H9 (cell line): Measurements from ENCODE around the gene MROH7. TPM values are rescaled to one million over a fixed set of nuclear protein-coding genes. Genes with fewer than 3 reads are reported as not detected.

Experiments used
- DNase-seq: peaks from one replicate; pipeline ENCODE4 v3.0.0-alpha.2; 2017
- H2AFZ ChIP-seq: one replicate; pipeline ENCODE4 v1.6.1; 2013; ENCODE audit warnings: mild to moderate bottlenecking, low read length, control low read depth, moderate library complexity
- H2AK5ac ChIP-seq: 2 replicates; pipeline ENCODE4 v1.6.1; 2013; ENCODE audit warnings: low read length, control low read depth, mixed read lengths; ENCODE audit not compliant: insufficient read length
- H2BK120ac ChIP-seq: one replicate; pipeline ENCODE4 v1.6.1; 2013; ENCODE audit warnings: low read depth, mild to moderate bottlenecking, low read length, control low read depth, inconsistent platforms; ENCODE audit not compliant: poor library complexity, severe bottlenecking
- H2BK12ac ChIP-seq: 2 replicates; pipeline ENCODE4 v1.6.1; 2013; ENCODE audit warnings: low read length, control low read depth, mixed read lengths, low read depth; ENCODE audit not compliant: insufficient read length
- H2BK15ac ChIP-seq: 2 replicates; pipeline ENCODE4 v1.6.1; 2013; ENCODE audit warnings: low read depth, low read length, control low read depth
- H2BK20ac ChIP-seq: one replicate; pipeline ENCODE4 v1.6.1; 2013; ENCODE audit warnings: low read depth, mild to moderate bottlenecking, low read length, control low read depth, inconsistent platforms; ENCODE audit not compliant: poor library complexity, severe bottlenecking
- H2BK5ac ChIP-seq: 2 replicates; pipeline ENCODE4 v1.6.1; 2013; ENCODE audit warnings: low read length, control low read depth, mixed read lengths; ENCODE audit not compliant: insufficient read length
- H3K14ac ChIP-seq: 2 replicates; pipeline ENCODE4 v1.6.1; 2013; ENCODE audit warnings: low read length, control low read depth; ENCODE audit not compliant: insufficient read depth
- H3K18ac ChIP-seq: 2 replicates; pipeline ENCODE4 v1.6.1; 2013; ENCODE audit warnings: low read depth, mild to moderate bottlenecking, mixed read lengths, low read length, control low read depth; ENCODE audit not compliant: insufficient read length
- H3K23ac ChIP-seq: 2 replicates; pipeline ENCODE4 v1.6.1; 2013; ENCODE audit warnings: low read length, control low read depth, mixed read lengths, low read depth; ENCODE audit not compliant: insufficient read length
- H3K23me2 ChIP-seq: 2 replicates; pipeline ENCODE4 v1.6.1; 2013; ENCODE audit warnings: low read depth, mild to moderate bottlenecking, mixed read lengths, low read length, control low read depth; ENCODE audit not compliant: insufficient read length, poor library complexity, severe bottlenecking
- H3K27ac ChIP-seq: 2 replicates; pipeline ENCODE4 v1.5.1; 2013; ENCODE audit warnings: low read length, control low read depth, mixed read lengths, low read depth; ENCODE audit not compliant: insufficient read length
- H3K27me3 ChIP-seq: 2 replicates; pipeline ENCODE4 v1.6.1; 2013; ENCODE audit warnings: low read length, control low read depth, inconsistent platforms; ENCODE audit not compliant: insufficient read depth
- H3K4ac ChIP-seq: 2 replicates; pipeline ENCODE4 v1.6.1; 2013; ENCODE audit warnings: low read depth, mild to moderate bottlenecking, control low read depth, inconsistent platforms, low read length, moderate library complexity
- H3K4me1 ChIP-seq: 2 replicates; pipeline ENCODE4 v1.6.1; 2013; ENCODE audit warnings: low read length, control low read depth, inconsistent platforms; ENCODE audit not compliant: insufficient read depth
- H3K4me2 ChIP-seq: 2 replicates; pipeline ENCODE4 v1.6.1; 2013; ENCODE audit warnings: low read length, control low read depth, mixed read lengths; ENCODE audit not compliant: insufficient read length, insufficient read depth
- H3K56ac ChIP-seq: 2 replicates; pipeline ENCODE4 v1.6.1; 2013; ENCODE audit warnings: low read depth, mild to moderate bottlenecking, mixed read lengths, low read length, control low read depth; ENCODE audit not compliant: insufficient read length
- H3K79me1 ChIP-seq: 2 replicates; pipeline ENCODE4 v1.6.1; 2013; ENCODE audit warnings: low read depth, mild to moderate bottlenecking, moderate library complexity, low read length, control low read depth, inconsistent platforms; ENCODE audit not compliant: insufficient read depth, poor library complexity, severe bottlenecking
- H3K79me2 ChIP-seq: 2 replicates; pipeline ENCODE4 v1.6.1; 2013; ENCODE audit warnings: low read length, control low read depth, inconsistent platforms; ENCODE audit not compliant: insufficient read depth
- H3K9ac ChIP-seq: 2 replicates; pipeline ENCODE4 v1.6.1; 2013; ENCODE audit warnings: low read length, control low read depth, mixed read lengths; ENCODE audit not compliant: insufficient read length; ENCODE audit errors: extremely low read depth
- H3K9me3 ChIP-seq: one replicate; pipeline ENCODE4 v1.6.1; 2013; ENCODE audit warnings: low read depth, low read length, inconsistent platforms; ENCODE audit not compliant: control insufficient read depth
- H3T11ph ChIP-seq: one replicate; pipeline ENCODE4 v1.6.1; 2013; ENCODE audit warnings: mild to moderate bottlenecking, low read length, control low read depth, inconsistent platforms
- H4K20me1 ChIP-seq: one replicate; pipeline ENCODE4 v1.6.1; 2013; ENCODE audit not compliant: control insufficient read depth, insufficient read length, insufficient read depth
- H4K5ac ChIP-seq: 2 replicates; pipeline ENCODE4 v1.6.1; 2013; ENCODE audit warnings: low read depth, mild to moderate bottlenecking, mixed read lengths, low read length, control low read depth; ENCODE audit not compliant: insufficient read length
- H4K8ac ChIP-seq: replicated peaks from 2 replicates; pipeline ENCODE4 v1.6.1; 2013; ENCODE audit warnings: low read length, control low read depth, mixed read lengths, low read depth; ENCODE audit not compliant: insufficient read length
- H4K91ac ChIP-seq: 2 replicates; pipeline ENCODE4 v1.6.1; 2013; ENCODE audit warnings: low read depth, mild to moderate bottlenecking, moderate library complexity, mixed read lengths, low read length, control low read depth; ENCODE audit not compliant: insufficient read length
- H3K27ac Mint-ChIP-seq, 3 experiments: 2 replicates in 2 of 3; 3 replicates in 1 of 3; pipeline ENCODE4 v1.8.0; 2020 to 2021; ENCODE audit warnings: mixed read lengths in 3 of 3, mild to moderate bottlenecking in 1 of 3, moderate library complexity in 1 of 3
- H3K27me3 Mint-ChIP-seq: 2 replicates; pipeline ENCODE4 v1.8.0; 2021; ENCODE audit warnings: low read depth, mild to moderate bottlenecking, moderate library complexity, mixed read lengths
- H3K36me3 Mint-ChIP-seq, 3 experiments: 2 replicates in 2 of 3; 3 replicates in 1 of 3; pipeline ENCODE4 v1.8.0; 2020 to 2021; ENCODE audit warnings: low read depth in 3 of 3, mixed read lengths in 3 of 3; ENCODE audit not compliant: insufficient read depth in 1 of 3
- H3K4me1 Mint-ChIP-seq, 2 experiments: 2 replicates each; pipeline ENCODE4 v1.8.0; 2020; ENCODE audit warnings: mixed read lengths in 2 of 2
- H3K4me3 Mint-ChIP-seq, 2 experiments: 2 replicates in 1 of 2; 3 replicates in 1 of 2; pipeline ENCODE4 v1.8.0; 2020 to 2021; ENCODE audit warnings: mild to moderate bottlenecking in 2 of 2, mixed read lengths in 2 of 2, moderate library complexity in 1 of 2
- H3K9me3 Mint-ChIP-seq, 2 experiments: 2 replicates in 1 of 2; 3 replicates in 1 of 2; pipeline ENCODE4 v1.8.0; 2020; ENCODE audit warnings: mild to moderate bottlenecking in 2 of 2, mixed read lengths in 2 of 2, moderate library complexity in 1 of 2
- CTCF ChIP-seq: fragments of 200-600 bp; sonication (generic); conservative IDR thresholded peaks from 3 replicates; pipeline ENCODE4 v1.8.0; 2021; ENCODE audit warnings: antibody characterized with exemption, mild to moderate bottlenecking
- WGBS: extraction: QIAGEN DNeasy Blood & Tissue Kit; methylation state at CpG from one replicate; pipeline ENCODE4 v1.1.7; 2013; ENCODE audit warnings: missing lambda C conversion rate, low lambda C conversion rate, mixed read lengths; ENCODE audit not compliant: insufficient read length; ENCODE audit errors: extremely low coverage; 5-methylcytosine and 5-hydroxymethylcytosine counted together
- total RNA-seq: library from RNA; stranded (reverse); gene quantifications from 2 replicates; pipeline ENCODE4 v1.2.1, GENCODE V29; 2021

Gene MROH7
- total RNA-seq, 1 experiment from 2014 or later = 0.09 TPM

GRCh38 chr1:54709547-54710292 is 68.1 kb downstream of the MROH7 start:
- Histone ChIP-seq H4K8ac (no peak overlapping the region), H3K23ac (no peak overlapping the region), H2BK20ac (no peak overlapping the region), H3K27ac (no peak overlapping the region), H4K5ac (no peak overlapping the region), H2AK5ac (no peak overlapping the region), H3K56ac (no peak overlapping the region), H2BK120ac (no peak overlapping the region), H4K91ac (no peak overlapping the region), H4K20me1 (no peaks in the 10 kb centered on the region), H2AFZ (no peak overlapping the region), H3K9me3 (no peaks in the 10 kb centered on the region), H3K79me1 (no peaks in the 10 kb centered on the region), H2BK15ac (no peak overlapping the region), H3K4me1 (no peaks in the 10 kb centered on the region), H3K27me3 (no peaks in the 10 kb centered on the region; the same call in 1 of the 2 replicates), H3K4me2 (no peak overlapping the region), H3K18ac (no peak overlapping the region), H3K23me2 (no peaks in the 10 kb centered on the region), H3K14ac (no peak overlapping the region), H3T11ph (no peak overlapping the region), H3K9ac (no peak overlapping the region), H3K4ac (no peak overlapping the region), H2BK12ac (no peak overlapping the region), H3K79me2 (no peaks in the 10 kb centered on the region), H2BK5ac (no peak overlapping the region)
- DNase-seq = no peak
- no peak for TF ChIP-seq CTCF
- Mint-ChIP-seq H3K4me1 (peaks cover 6 to 7% of the 10 kb centered on the region in 2 experiments), H3K36me3 (no peaks in the 10 kb centered on the region), H3K9me3 (no peaks in the 10 kb centered on the region), H3K27me3 (peaks cover 60% of the 10 kb centered on the region), H3K4me3 (no peak overlapping the region), H3K27ac (peak overlapping the region in 1 of 3 experiments; percentile 31; a peak in 1 of 7 replicates)
- no CpG with 5 or more reads among the region's 8 CpGs for WGBS
